Suprapubic skin (tissue), 4 donors: ENCODE data around the gene SYTL4.

Experiments
- CTCF ChIP-seq, 2 donors: fragments of 200-600 bp in 1 of 2; fragments of 450-650 bp in 1 of 2; sonication (generic) in 1 of 2; IDR thresholded peaks; one replicate each; pipeline ENCODE4 v1.5.1; 2016 to 2019; ENCODE audit warnings: antibody characterized with exemption in 2 of 2, mild to moderate bottlenecking in 1 of 2, moderate library complexity in 1 of 2
- POLR2A ChIP-seq, 2 donors: fragments of 450-650 bp; IDR thresholded peaks; one replicate each; pipeline ENCODE4 v1.6.1; 2017; ENCODE audit warnings: antibody characterized with exemption in 2 of 2, mild to moderate bottlenecking in 2 of 2, moderate library complexity in 2 of 2
- POLR2AphosphoS5 ChIP-seq, 3 donors: sonication (generic); formaldehyde crosslinking; IDR thresholded peaks; one replicate each; pipeline ENCODE4 v1.6.1; 2017; ENCODE audit warnings: antibody characterized with exemption in 3 of 3

DNA sequence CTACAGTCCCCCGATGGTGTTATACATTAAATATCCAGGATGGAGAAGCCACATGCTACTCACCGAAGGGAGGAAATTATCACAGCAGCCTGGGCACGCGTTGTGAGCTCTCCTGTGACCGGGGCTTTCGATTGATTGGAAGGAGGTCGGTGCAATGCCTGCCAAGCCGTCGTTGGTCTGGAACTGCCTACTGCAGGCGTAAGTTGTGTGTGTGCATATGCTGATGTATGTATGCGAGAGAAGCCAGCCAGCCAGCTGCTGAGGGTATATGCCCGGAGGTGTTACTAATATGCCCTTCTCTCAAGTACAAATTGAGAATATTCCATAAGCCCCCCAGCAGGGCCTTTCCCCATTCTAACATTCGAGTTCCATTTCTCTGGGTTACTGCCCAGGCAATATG is 69.8 kb downstream of the SYTL4 start:
- TF ChIP-seq CTCF (IDR thresholded peaks at IDR 0.05) (no peak), POLR2A (IDR thresholded peaks at IDR 0.05) (no peak), POLR2AphosphoS5 (IDR thresholded peaks at IDR 0.05) (no peak)
